Activated T-helper 1 cell treated with anti-CD3 and anti-CD28 coated beads, Interleukin-2, amount 50 U/mL, for 16 hours (primary cell): ENCODE data around the gene MEOX2.

Source experiments
- DNase-seq, 2 donors: peaks; one replicate each; pipeline ENCODE4 v3.0.0-alpha.2; 2020; ENCODE audit warnings: low read depth in 1 of 2, low spot score in 1 of 2

MEOX2 gene

GRCh38 chr7:15566476-15566875 is 120.0 kb downstream of the MEOX2 start:
- no peak for DNase-seq

GRCh38 chr7:15561835-15562234 is 124.6 kb downstream of the MEOX2 start, which contains the start of gene AGMO:
AGMO (minus strand) TSS chr7:15562015.
- no peak for DNase-seq
